Common myeloid progenitor, CD34-positive (primary cell): ENCODE results near the gene RAD51B.

ENCODE experiments used
- CTCF ChIA-PET: fragments of 350-600 bp; sonication (Branson Sonifier 250); formaldehyde crosslinking; loops from one replicate; lab custom pipeline; 2021; ENCODE audit warnings: antibody characterized with exemption; lab: Charles Lee
- POLR2A ChIA-PET: fragments of 350-600 bp; sonication (Branson Sonifier 250); formaldehyde crosslinking; loops from one replicate; lab custom pipeline; 2021; ENCODE audit warnings: antibody characterized with exemption; lab: Charles Lee
- DNase-seq, 3 donors: peaks; one replicate each; pipeline versions ENCODE4 v3.0.0 to v3.0.0-alpha.2; 2013
- H3K27ac ChIP-seq, 2 experiments: 1 replicate in 1 of 2; 2 replicates in 1 of 2; pipeline ENCODE4 v1.7.0; 2013; ENCODE audit warnings: inconsistent platforms in 2 of 2, low read length in 2 of 2, mild to moderate bottlenecking in 2 of 2, low read depth in 1 of 2, moderate library complexity in 1 of 2; ENCODE audit not compliant: severe bottlenecking in 2 of 2, insufficient read depth in 1 of 2, poor library complexity in 1 of 2
- H3K27me3 ChIP-seq, 5 experiments: replicated peaks in 2 of 5; 1 replicate in 3 of 5; 2 replicates in 2 of 5; pipeline versions ENCODE4 v1.6.1 to v1.7.0; 2013; ENCODE audit warnings: low read length in 4 of 5, mild to moderate bottlenecking in 2 of 5, moderate library complexity in 2 of 5, inconsistent platforms in 1 of 5; ENCODE audit not compliant: insufficient read depth in 5 of 5, control insufficient read depth in 4 of 5
- H3K36me3 ChIP-seq, 4 experiments: 1 replicate in 2 of 4; 2 replicates in 2 of 4; pipeline versions ENCODE4 v1.6.1 to v1.7.0; 2013; ENCODE audit warnings: low read length in 3 of 4, control low read depth in 1 of 4, mild to moderate bottlenecking in 1 of 4; ENCODE audit not compliant: control insufficient read depth in 4 of 4, insufficient read depth in 4 of 4
- H3K4me1 ChIP-seq, 4 experiments: 1 replicate in 3 of 4; 2 replicates in 1 of 4; pipeline versions ENCODE4 v1.6.1 to v1.7.1; 2013; ENCODE audit warnings: low read length in 3 of 4, mild to moderate bottlenecking in 3 of 4, control low read depth in 1 of 4, inconsistent platforms in 1 of 4, moderate library complexity in 1 of 4; ENCODE audit not compliant: control insufficient read depth in 4 of 4, insufficient read depth in 4 of 4; ENCODE audit errors: control extremely low read depth in 1 of 4
- H3K4me3 ChIP-seq, 7 experiments: 1 replicate in 4 of 7; 2 replicates in 3 of 7; pipeline versions ENCODE4 v1.5.1 to v1.7.0; 2013; ENCODE audit warnings: mild to moderate bottlenecking in 7 of 7, low read length in 6 of 7, moderate library complexity in 6 of 7, inconsistent platforms in 2 of 7, low read depth in 2 of 7, control low read depth in 1 of 7; ENCODE audit not compliant: insufficient read depth in 4 of 7, control insufficient read depth in 1 of 7; ENCODE audit errors: extremely low read depth in 1 of 7
- H3K9me3 ChIP-seq, 5 experiments: 1 replicate in 4 of 5; 2 replicates in 1 of 5; pipeline versions ENCODE4 v1.6.1 to v1.7.1; 2013; ENCODE audit warnings: low read length in 4 of 5, mild to moderate bottlenecking in 2 of 5, inconsistent platforms in 1 of 5, low read depth in 1 of 5, moderate library complexity in 1 of 5; ENCODE audit not compliant: control insufficient read depth in 4 of 5, insufficient read depth in 2 of 5; ENCODE audit errors: control extremely low read depth in 1 of 5
- WGBS: methylation state at CpG from one replicate; pipeline ENCODE4 v1.1.5; 2013; ENCODE audit not compliant: insufficient coverage; 5-methylcytosine and 5-hydroxymethylcytosine counted together

Gene RAD51B

GRCh38 chr14:68124979-68125731 is 305.6 kb downstream of the RAD51B start:
- no peak overlapping the region for H3K27ac ChIP-seq
- ChIA-PET CTCF (interaction anchor here (0.7 to 1.3 kb wide), 3 partner anchors 12 to 78 kb away, joined by 3 read pairs; no protein-coding TSS in a partner anchor), POLR2A (interaction anchor here (0.7 to 1.0 kb wide), 2 partner anchors 8 to 982 kb away, joined by 3 read pairs; no protein-coding TSS in a partner anchor)
- no peak overlapping the region for H3K4me3 ChIP-seq
- DNase-seq = no peak
- H3K27me3 ChIP-seq = no peaks in the 10 kb centered on the region
- no CpG with 5 or more reads among the region's 3 CpGs for WGBS
- no peaks in the 10 kb centered on the region for H3K4me1 ChIP-seq
- H3K36me3 ChIP-seq = no peaks in the 10 kb centered on the region
- peaks cover 0 to 6% (median 1%) of the 10 kb centered on the region in 5 experiments for H3K9me3 ChIP-seq

- no peaks in the 10 kb centered on the region for H3K36me3 ChIP-seq
- WGBS = 100% methylated on average over 1 of the region's 2 CpGs
- peaks cover 0 to 1% (median 0%) of the 10 kb centered on the region in 5 experiments for H3K9me3 ChIP-seq
- H3K27ac ChIP-seq = no peak overlapping the region
- no peak overlapping the region for H3K4me3 ChIP-seq
- no peak for DNase-seq
- no peaks in the 10 kb centered on the region for H3K4me1 ChIP-seq
- POLR2A ChIA-PET = no interaction called here
- H3K27me3 ChIP-seq = no peaks in the 10 kb centered on the region
- CTCF ChIA-PET = interaction anchor here (0.5 kb wide), 1 partner anchor 1083 kb away, joined by 4 read pairs; no protein-coding TSS in a partner anchor
Measured at GRCh38 chr14:68127166-68127565, 307.6 kb downstream of the RAD51B start.

GRCh38 chr14:68131907-68132306 is 312.3 kb downstream of the RAD51B start:
- Histone ChIP-seq H3K4me1 (no peaks in the 10 kb centered on the region), H3K27me3 (no peaks in the 10 kb centered on the region), H3K36me3 (no peaks in the 10 kb centered on the region), H3K9me3 (peaks cover 0 to 1% (median 0%) of the 10 kb centered on the region in 5 experiments), H3K4me3 (no peak overlapping the region), H3K27ac (no peak overlapping the region)
- no peak for DNase-seq
- ChIA-PET CTCF (interaction anchor here (1.2 kb wide), 1 partner anchor 11 kb away, joined by 4 read pairs; no protein-coding TSS in a partner anchor), POLR2A (no interaction called here)

- Histone ChIP-seq H3K9me3 (peaks cover 0 to under 1% (median 0%) of the 10 kb centered on the region in 5 experiments), H3K27ac (no peak overlapping the region), H3K4me3 (no peak overlapping the region), H3K27me3 (no peaks in the 10 kb centered on the region), H3K36me3 (no peaks in the 10 kb centered on the region), H3K4me1 (peaks cover 0 to 6% (median 2%) of the 10 kb centered on the region in 4 experiments)
- DNase-seq = no peak
- CTCF ChIA-PET = interaction anchor here (0.6 to 1.2 kb wide), 2 partner anchors 10 to 74 kb away, joined by 3 to 4 read pairs; no protein-coding TSS in a partner anchor
- WGBS = no CpG with 5 or more reads among the region's 1 CpG
- POLR2A ChIA-PET = no interaction called here
Measured at GRCh38 chr14:68132563-68133121, 313.1 kb downstream of the RAD51B start.

GRCh38 chr14:68133856-68134255 is 314.3 kb downstream of the RAD51B start:
- no peak for DNase-seq
- H3K36me3 ChIP-seq = no peaks in the 10 kb centered on the region
- peaks cover 0 to 14% (median 4%) of the 10 kb centered on the region in 4 experiments for H3K4me1 ChIP-seq
- ChIA-PET CTCF (no interaction called here), POLR2A (no interaction called here)
- 88% methylated on average over 2 of the region's 4 CpGs for WGBS
- no peaks in the 10 kb centered on the region for H3K9me3 ChIP-seq
- no peak overlapping the region for H3K27ac ChIP-seq
- H3K4me3 ChIP-seq = no peak overlapping the region
- no peaks in the 10 kb centered on the region for H3K27me3 ChIP-seq

GRCh38 chr14:68135028-68135427 is 315.4 kb downstream of the RAD51B start:
- H3K27ac ChIP-seq = no peak overlapping the region
- H3K9me3 ChIP-seq = no peaks in the 10 kb centered on the region
- no peak overlapping the region for H3K4me3 ChIP-seq
- H3K27me3 ChIP-seq = no peaks in the 10 kb centered on the region
- no peak for DNase-seq
- no peaks in the 10 kb centered on the region for H3K36me3 ChIP-seq
- H3K4me1 ChIP-seq = peaks cover 0 to 23% (median 6%) of the 10 kb centered on the region in 4 experiments
- CTCF ChIA-PET = interaction anchor here (1.5 kb wide), 1 partner anchor 191 kb away, joined by 4 read pairs; no protein-coding TSS in a partner anchor
- no CpG with 5 or more reads among the region's 3 CpGs for WGBS
- POLR2A ChIA-PET = interaction anchor here (0.5 kb wide), 1 partner anchor 16 kb away, joined by 3 read pairs; no protein-coding TSS in a partner anchor

GRCh38 chr14:68135566-68135965 is 316.0 kb downstream of the RAD51B start:
- Histone ChIP-seq H3K36me3 (no peaks in the 10 kb centered on the region), H3K9me3 (no peaks in the 10 kb centered on the region), H3K4me3 (no peak overlapping the region), H3K27me3 (no peaks in the 10 kb centered on the region), H3K4me1 (peaks cover 0 to 29% (median 6%) of the 10 kb centered on the region in 4 experiments), H3K27ac (no peak overlapping the region)
- no CpG with 5 or more reads among the region's 2 CpGs for whole genome bisulfite sequencing
- CTCF ChIA-PET = interaction anchor here (1.5 kb wide), 1 partner anchor 192 kb away, joined by 4 read pairs; no protein-coding TSS in a partner anchor
- DNase-seq = no peak
- POLR2A ChIA-PET = interaction anchor here (0.5 kb wide), 1 partner anchor 17 kb away, joined by 3 read pairs; no protein-coding TSS in a partner anchor
